ENCODE results near the gene DPP10. TPM values are rescaled to one million over a fixed set of nuclear protein-coding genes. Genes with fewer than 3 reads are reported as not detected.

The DPP10 gene
- total RNA-seq, 4 donors from 2014 or later, result 1.9 to 8.3 (median 2.9) TPM

DNA sequence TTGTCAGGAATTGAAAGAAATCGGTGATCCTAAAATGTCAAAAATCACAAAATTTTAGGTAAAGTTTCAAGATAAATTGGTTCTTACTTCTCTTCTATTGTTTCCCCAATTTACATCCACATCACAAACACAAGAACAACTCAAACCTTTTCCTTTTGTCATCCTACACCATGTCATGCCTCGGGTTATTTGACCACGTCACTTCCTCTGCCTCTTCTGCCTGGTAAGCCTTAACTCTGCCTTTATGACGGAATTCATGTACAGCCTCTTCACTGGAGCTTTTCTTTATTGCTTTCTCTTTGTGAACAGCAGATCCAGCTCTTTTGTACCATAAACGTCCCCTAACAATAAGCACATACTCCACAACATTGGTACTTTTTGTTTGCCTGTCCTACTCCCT lies 258.0 kb downstream of the DPP10 start:
- no peak for TF ChIP-seq POLR2A (IDR thresholded peaks at IDR 0.05)
- Histone ChIP-seq H3K36me3 (no peaks in the 10 kb centered on the region), H3K27me3 (no peaks in the 10 kb centered on the region), H3K4me3 (no peak overlapping the region), H3K4me1 (no peaks in the 10 kb centered on the region), H3K9me3 (no peaks in the 10 kb centered on the region), H3K27ac (no peak overlapping the region)
- no peak for DNase-seq

DNA sequence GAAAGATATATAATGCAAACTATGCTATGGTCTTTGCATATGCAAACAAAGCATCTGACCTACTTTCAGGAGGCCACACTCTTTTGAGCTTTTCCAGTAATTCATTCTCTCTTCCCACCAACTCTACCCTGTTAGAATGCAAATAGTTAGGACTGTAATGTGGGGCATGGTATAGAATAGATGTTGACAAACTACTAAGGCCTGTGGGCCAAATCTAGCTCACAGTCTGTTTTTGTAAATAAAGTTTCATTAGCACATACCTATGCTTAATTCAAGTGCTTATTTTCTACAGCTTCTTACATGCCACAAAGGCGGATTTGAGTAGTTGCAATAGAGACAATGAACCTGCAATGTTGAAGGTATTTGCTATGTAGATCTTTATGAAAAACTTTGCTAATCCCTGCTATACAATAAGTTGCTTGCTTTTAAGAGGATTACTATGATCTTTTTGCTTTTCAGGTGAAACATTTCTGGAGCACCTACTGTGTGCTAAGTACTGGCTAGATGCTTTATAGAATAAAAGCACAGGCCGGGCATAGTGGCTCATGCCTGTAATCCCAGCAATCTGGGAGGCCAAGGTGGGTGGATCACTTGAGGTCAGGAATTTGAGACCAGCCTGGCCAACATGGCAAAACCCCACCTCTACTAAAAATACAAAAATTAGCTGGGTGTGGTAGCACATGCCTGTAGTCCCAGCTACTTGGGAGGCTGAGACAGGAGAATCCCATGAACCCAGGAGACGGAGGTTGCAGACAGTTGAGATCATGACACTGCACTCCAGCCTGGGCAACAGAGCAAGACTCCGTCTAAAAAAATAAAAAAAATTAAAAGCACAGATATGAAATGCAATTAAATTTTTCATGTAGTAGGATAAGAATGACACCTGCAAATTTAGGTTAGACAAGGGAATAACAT lies 267.8 kb downstream of the DPP10 start:
- H3K4me1 ChIP-seq, result no peaks in the 10 kb centered on the region
- H3K9me3 ChIP-seq, result no peaks in the 10 kb centered on the region
- no peaks in the 10 kb centered on the region for H3K27me3 ChIP-seq
- H3K4me3 ChIP-seq, result no peak overlapping the region
- H3K36me3 ChIP-seq, result no peaks in the 10 kb centered on the region
- DNase-seq, result no peak
- H3K27ac ChIP-seq, result no peak overlapping the region
- TF ChIP-seq POLR2A (IDR thresholded peaks at IDR 0.05), result no peak
- TF ChIP-seq, protein P1, sequence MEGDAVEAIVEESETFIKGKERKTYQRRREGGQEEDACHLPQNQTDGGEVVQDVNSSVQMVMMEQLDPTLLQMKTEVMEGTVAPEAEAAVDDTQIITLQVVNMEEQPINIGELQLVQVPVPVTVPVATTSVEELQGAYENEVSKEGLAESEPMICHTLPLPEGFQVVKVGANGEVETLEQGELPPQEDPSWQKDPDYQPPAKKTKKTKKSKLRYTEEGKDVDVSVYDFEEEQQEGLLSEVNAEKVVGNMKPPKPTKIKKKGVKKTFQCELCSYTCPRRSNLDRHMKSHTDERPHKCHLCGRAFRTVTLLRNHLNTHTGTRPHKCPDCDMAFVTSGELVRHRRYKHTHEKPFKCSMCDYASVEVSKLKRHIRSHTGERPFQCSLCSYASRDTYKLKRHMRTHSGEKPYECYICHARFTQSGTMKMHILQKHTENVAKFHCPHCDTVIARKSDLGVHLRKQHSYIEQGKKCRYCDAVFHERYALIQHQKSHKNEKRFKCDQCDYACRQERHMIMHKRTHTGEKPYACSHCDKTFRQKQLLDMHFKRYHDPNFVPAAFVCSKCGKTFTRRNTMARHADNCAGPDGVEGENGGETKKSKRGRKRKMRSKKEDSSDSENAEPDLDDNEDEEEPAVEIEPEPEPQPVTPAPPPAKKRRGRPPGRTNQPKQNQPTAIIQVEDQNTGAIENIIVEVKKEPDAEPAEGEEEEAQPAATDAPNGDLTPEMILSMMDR (IDR thresholded peaks at IDR 0.05), result no peak

DNA sequence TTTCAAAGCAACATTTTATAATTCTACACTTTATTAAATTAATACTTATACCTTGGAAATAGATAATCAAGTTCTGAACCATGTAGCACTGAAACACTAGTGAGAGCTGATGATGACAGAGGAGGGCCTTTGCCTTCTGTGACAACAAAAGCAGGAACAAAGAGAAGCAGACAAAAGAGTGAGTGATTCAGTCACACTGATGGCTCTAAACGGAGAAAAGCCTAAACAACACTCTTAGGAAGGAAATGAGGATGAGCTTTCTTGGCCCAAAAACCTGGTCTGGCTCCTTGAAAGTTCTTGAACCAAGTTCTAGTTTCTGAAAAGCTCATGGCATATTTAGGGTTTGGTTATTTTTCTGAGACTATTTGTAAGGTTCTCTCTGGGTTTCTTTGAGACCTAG lies 271.9 kb downstream of the DPP10 start:
- no peaks in the 10 kb centered on the region for H3K36me3 ChIP-seq
- TF ChIP-seq, protein P1 (IDR thresholded peaks at IDR 0.05), result no peak
- no peak for TF ChIP-seq POLR2A (IDR thresholded peaks at IDR 0.05)
- DNase-seq, result no peak
- H3K27ac ChIP-seq, result no peak overlapping the region
- H3K27me3 ChIP-seq, result no peaks in the 10 kb centered on the region
- no peak overlapping the region for H3K4me3 ChIP-seq
- no peaks in the 10 kb centered on the region for H3K9me3 ChIP-seq
- no peaks in the 10 kb centered on the region for H3K4me1 ChIP-seq

DNA sequence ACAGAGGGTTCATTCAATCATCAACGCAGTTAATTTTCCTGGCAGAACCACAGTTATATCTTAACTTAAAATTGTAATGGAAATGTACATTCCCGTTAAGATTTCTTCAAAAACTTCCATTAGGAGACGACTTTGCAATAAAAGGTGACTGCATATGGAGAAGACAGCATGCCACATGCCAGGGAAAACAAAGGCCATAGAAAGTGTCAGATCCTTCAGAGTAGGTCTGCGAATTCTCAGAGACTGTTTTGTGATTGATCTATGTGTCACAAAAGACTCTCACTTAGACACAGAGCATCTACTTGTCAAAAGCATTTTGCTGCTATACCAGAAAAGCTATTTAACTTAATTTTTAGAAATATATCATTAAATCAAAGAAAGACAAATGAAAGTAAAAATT lies 274.6 kb downstream of the DPP10 start:
- TF ChIP-seq POLR2A (IDR thresholded peaks at IDR 0.05), result no peak
- TF ChIP-seq, protein P1 (IDR thresholded peaks at IDR 0.05), result no peak
- Histone ChIP-seq H3K27ac (no peak overlapping the region), H3K9me3 (no peaks in the 10 kb centered on the region), H3K36me3 (no peaks in the 10 kb centered on the region), H3K27me3 (no peaks in the 10 kb centered on the region), H3K4me1 (no peaks in the 10 kb centered on the region), H3K4me3 (no peak overlapping the region)
- no peak for DNase-seq

DNA sequence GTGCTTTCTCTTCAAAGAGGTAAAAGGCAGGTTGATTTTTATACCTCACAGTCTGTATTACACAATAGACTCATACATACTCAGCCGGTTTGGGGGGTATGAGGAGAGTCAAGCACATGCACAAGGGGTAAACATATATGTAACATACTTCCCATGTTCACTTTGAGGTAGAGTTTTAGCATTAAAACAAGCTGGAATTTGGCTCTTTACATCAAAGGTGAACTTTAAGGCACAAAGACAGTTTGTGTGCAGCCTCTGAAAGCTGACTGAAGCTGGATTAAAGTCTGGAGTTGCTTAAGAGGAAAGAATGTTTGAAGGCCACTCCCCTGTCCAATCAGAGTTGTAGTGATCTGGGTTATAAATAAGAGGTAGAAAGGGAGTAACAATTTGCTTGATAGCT lies 282.0 kb downstream of the DPP10 start:
- Histone ChIP-seq H3K4me3 (no peak overlapping the region), H3K36me3 (no peaks in the 10 kb centered on the region), H3K4me1 (no peaks in the 10 kb centered on the region), H3K9me3 (no peaks in the 10 kb centered on the region), H3K27ac (no peak overlapping the region), H3K27me3 (no peaks in the 10 kb centered on the region)
- TF ChIP-seq, protein P1 (IDR thresholded peaks at IDR 0.05), result no peak
- no peak for TF ChIP-seq POLR2A (IDR thresholded peaks at IDR 0.05)
- no peak for DNase-seq

DNA sequence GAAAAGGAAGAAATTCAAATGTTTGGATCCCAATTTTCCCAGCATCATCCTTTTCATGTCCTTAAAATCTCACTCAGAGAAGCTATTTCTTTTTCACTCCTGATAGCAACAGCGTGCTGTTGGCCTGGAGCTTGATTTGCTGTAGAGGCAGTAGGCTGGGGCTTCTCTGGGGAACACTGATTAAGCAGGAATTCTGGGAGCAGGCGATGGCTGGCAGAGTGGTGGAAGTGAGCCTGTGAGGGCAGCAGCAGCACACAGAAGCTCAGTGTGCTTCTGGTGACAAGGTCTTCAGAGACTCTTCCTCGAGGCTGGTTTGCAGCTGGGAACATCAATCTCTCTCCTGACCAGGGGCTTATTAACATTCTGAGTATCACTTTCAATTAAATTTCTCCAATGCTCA lies 284.6 kb downstream of the DPP10 start:
- no peaks in the 10 kb centered on the region for H3K9me3 ChIP-seq
- H3K4me3 ChIP-seq, result no peak overlapping the region
- H3K4me1 ChIP-seq, result no peaks in the 10 kb centered on the region
- DNase-seq, result no peak
- no peaks in the 10 kb centered on the region for H3K36me3 ChIP-seq
- H3K27ac ChIP-seq, result no peak overlapping the region
- no peak for TF ChIP-seq POLR2A (IDR thresholded peaks at IDR 0.05)
- TF ChIP-seq, protein P1 (IDR thresholded peaks at IDR 0.05), result no peak
- no peaks in the 10 kb centered on the region for H3K27me3 ChIP-seq
